COLO668 (cell line): Measurements from ENCODE around the gene KLRC4.
"Not testable (repeated sequence)": the region's sequence is repeated elsewhere in the genome, so short reads cannot be mapped to it uniquely, and the experiment has no call there.

Experiments used
- DNase-seq: peaks from one replicate; lab custom pipeline; 2025; ENCODE audit not compliant: unreplicated experiment; lab: John Stamatoyannopoulos, UW

Gene KLRC4, protein sequence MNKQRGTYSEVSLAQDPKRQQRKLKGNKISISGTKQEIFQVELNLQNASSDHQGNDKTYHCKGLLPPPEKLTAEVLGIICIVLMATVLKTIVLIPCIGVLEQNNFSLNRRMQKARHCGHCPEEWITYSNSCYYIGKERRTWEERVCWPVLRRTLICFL

DNA sequence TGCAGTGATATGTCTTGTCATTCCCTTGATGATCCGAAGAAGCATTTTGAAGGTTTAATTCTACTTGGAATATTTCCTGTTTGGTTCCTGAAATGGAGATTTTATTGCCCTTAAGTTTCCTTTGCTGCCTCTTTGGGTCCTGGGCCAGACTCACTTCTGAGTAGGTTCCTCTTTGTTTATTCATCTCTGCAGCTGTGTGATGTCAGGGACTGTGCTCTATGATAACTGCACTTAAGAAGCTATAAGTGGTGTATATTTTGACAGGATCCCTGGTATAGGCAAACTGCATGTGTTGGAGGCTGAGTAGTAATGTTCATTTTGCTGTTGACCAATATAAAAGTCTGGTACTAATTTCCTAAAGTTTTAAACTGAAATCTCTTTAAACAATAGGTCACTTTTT lies at the start of gene KLRC4:
KLRC4 (minus strand) TSS at position 366 of the 400 bp plus-strand sequence; CDS start at position 184, 182 bp downstream.
- DNase-seq: peak; percentile 4

DNA sequence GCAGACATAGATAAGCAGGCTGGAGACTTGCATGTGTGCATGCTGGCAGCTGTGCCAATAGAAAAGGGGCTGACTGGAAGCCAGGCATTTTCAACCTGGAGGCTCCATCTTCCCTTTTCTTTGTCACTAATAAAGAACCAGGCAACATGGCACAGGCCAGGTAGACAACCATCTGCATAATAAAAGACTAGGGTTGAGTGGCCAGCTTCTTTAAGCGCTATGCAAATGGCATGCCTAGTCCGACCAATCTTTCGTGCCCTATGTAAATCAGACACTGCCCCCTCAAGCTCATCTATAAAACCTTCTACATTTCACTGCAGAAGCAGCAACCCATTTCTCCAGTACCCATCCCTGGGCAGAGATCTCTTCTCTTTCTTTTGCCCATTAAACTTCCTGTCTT lies 48.2 kb upstream of the KLRC4 start:
- no peak for DNase-seq

DNA sequence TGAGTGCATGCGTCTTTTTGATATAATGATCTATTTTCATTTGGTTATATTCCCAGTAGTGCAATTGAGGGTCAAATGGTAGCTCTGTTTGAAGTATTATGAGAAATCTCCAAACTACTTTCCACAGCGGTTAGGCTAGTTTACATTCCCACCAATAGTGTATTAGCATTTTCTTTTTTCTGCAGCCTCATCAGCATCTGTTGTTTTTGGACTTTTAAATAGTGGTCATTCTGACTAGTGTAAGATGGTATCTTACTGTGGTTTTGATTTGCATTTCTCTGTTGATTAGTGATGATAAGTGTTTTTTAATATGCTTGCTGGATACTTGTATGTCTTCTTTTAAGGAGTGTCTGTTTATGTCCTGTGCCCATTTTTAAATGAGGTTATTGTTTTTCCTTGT lies 47.3 kb upstream of the KLRC4 start:
- no peak for DNase-seq

DNA sequence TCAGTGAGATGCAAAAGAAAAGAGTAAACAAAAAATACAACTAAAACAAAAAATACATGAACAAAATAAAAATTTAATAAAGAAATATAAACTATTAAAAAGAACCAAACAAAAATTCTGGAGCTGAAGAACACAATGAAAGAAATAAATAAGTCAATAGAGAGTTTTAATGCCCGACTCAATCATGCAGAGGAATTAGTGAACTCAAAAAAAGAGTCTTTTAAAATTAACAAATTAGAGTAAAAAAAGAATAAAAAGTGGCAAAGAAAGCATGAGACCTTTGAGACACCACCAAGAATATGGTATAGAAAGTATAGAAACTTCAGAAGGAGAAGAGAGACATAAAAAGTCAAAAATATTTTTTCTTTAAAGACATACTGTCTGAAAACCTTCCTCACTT lies 46.2 kb upstream of the KLRC4 start:
- DNase-seq: no peak

DNA sequence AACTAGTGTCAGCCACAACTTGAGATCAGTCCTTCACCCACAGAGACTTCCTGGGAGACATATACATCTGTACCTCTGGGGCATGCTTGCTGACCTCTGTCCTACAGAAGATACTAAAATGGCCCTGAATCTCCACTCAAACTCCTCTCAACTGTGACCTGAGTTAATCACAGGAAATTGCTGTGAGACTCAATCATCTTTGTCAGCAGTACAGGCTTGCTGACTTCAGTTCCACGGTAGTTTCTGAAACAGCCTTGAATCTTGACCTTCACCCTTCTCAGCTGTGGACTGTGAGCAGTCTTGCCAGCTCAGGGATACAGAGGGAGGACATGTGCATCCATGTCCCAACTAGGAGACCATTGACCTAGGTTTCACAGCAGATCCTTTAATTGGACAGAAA lies 45.0 kb upstream of the KLRC4 start:
- no peak for DNase-seq

DNA sequence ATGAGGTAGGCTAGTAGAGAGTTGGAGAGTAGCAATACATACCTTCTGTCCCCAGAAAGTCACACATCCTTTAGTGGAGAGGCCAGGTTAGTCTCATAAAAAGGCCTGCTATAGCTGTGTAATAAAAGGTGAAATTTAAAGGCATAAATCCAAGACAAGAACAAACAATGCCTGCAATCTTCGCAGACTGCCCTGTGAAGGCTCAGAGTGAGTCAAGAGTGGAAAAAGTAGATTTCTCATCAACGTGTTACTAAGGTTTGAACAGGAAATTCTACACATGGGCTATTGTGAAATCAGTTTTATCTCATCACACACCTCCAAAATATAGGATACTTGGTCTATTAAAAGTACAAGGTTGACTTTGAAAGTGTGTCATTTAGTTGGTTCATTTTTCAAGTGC lies 43.6 kb upstream of the KLRC4 start, which contains the start of gene KLRC1:
KLRC1 (minus strand) TSS at position 222 of the 400 bp plus-strand sequence. CDS start 2,221 bp downstream, outside the sequence.
- no peak for DNase-seq

DNA sequence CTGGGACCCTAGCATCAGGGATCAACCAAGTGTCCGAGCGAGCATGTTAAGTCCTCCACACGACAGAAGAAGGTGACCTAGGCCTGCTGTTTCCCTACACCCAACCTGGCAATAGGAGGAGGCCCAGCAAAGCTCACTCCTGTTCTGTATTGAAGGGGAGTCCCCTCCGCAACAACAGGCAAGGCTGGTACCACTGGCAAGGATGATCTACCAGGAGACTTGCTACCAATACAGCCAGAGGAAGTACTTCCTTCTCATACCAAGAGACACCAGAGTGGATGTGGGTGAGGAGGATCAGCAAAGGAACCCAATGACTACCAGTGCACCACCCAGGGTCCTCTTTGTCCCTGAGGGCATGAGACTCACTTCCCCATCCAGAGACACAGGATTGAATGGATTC lies 38.7 kb upstream of the KLRC4 start:
- DNase-seq: no peak

DNA sequence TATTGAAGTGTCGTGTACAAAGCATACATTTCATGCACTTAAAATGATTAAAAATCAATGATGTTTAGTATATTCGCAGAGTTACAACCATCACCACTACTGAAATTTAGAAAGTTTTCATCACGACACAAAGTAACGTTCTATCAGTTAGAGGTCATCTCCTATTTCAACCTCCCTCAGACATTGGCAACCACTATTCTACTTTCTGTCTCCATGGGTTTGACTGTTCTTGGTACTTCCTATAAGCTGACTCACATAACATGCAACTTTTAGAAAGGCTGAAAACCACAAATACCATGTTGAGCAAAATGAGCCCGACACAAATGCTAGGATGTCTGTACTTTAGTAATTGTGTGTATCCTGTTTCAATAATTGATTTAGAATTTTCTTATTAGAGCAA lies 36.5 kb upstream of the KLRC4 start:
- not testable (repeated sequence) for DNase-seq

DNA sequence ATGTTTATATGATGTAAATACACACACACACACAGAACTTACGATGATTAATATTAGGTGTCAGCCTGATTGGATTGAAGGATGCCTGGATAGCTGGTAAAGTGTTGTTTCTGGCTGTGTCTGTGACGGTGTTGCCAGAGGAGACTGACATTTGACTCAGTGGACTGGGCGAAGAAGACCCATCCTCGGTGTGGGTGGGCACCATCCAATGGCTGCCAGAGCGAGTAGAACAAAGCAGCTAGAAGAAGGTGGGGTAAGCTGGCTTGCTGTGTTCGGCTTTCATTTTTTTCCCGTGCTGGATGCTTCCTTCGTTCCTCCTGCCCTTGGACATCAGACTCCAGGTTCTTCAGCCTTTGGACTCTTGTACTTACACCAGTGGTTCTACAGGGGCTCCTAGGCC lies 31.6 kb upstream of the KLRC4 start:
- DNase-seq: not testable (repeated sequence)

DNA sequence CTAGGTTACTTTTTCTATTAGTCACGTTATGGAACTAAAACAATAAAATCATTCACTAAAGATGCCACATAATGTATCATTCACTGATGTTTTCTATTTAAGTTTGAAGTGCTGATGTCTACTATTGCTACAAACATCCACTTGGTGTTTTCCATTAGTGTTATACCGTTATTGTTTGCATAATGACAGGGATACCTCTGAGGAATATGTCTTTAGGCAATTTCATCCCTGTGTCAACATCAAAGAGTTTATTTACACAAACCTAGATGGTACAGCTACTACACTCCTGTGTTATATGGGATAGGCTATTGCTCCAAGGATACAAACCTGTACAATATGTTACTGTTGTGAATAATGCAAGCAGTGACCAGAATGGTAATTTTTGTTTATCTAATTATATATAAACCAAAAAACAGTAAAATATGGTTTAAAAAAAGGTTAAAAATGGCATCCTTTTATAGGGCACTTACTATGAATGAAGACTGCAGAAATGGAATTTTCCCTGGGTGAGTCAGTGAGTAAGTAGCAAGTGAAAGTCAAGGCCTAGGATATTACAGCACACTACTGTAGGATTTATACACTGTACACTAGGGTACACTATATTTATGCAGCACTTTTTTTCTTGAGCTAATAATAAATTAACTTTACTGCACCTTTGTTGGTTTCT lies 30.2 kb upstream of the KLRC4 start:
- not testable (repeated sequence) for DNase-seq

DNA sequence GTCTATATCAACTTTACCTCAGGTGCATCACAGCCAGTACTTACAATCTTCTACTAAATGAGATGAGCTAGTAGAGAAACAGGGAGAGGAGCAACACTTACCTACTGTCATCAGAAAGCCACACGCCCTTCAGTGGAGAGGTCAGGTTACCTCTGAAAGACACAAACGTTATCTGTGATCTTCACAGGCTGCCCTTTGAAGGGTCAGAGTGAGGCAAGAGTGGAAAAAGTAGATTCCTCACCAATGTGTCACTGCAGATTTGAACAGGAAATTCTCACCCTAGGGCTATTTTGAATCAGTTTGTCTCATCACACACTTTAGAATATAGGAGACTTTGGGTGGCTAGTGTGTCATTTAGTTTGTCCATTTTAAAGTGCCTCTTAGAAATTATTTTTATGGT lies 28.0 kb upstream of the KLRC4 start:
- DNase-seq: not testable (repeated sequence)

DNA sequence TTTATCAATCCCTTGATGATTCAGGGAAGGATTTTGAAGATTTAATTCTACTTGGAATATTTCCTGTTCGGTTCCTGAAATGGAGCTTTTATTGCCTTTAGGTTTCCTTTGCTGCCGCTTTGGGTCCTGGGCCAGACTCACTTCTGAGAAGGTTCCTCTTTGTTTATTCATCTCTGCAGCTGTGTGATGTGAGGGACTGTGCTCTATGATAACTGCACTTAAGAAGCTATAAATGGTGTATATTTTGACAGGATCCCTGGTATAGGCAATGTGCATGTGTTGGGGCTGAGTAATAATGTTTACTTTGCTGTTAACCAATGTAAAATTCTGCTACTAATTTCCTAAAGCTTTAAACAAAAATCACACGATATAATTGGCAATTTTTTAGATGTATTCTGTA lies 26.3 kb upstream of the KLRC4 start, which contains the start of gene KLRC2:
KLRC2 (minus strand) TSS at position 195 of the 400 bp plus-strand sequence; CDS start at position 171, 24 bp downstream.
- peak; percentile 44 for DNase-seq

DNA sequence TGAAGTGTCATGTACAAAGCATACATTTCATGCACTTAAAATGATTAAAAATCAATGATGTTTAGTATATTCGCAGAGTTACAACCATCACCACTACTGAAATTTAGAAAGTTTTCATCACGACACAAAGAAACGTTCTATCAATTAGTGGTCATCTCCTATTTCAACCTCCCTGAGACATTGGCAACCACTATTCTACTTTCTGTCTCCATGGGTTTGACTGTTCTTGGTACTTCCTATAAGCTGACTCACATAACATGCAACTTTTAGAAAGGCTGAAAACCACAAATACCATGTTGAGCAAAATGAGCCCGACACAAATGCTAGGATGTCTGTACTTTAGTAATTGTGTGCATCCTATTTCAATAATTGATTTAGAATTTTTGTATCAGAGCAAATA lies 21.1 kb upstream of the KLRC4 start:
- not testable (repeated sequence) for DNase-seq

DNA sequence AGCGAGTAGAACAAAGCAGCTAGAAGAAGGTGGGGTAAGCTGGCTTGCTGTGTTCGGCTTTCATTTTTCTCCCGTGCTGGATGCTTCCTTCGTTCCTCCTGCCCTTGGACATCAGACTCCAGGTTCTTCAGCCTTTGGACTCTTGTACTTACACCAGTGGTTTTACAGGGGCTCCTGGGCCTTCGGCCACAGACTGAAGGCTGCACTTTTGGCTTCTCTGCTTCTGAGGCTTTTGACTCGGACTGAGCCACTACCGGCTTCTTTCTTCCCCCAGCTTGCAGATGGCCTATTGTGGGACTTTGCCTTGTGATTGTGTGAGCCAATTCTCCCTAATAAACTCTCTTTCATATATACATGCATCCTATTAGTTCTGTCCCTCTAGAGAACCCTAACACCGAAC lies 16.4 kb upstream of the KLRC4 start:
- not testable (repeated sequence) for DNase-seq

DNA sequence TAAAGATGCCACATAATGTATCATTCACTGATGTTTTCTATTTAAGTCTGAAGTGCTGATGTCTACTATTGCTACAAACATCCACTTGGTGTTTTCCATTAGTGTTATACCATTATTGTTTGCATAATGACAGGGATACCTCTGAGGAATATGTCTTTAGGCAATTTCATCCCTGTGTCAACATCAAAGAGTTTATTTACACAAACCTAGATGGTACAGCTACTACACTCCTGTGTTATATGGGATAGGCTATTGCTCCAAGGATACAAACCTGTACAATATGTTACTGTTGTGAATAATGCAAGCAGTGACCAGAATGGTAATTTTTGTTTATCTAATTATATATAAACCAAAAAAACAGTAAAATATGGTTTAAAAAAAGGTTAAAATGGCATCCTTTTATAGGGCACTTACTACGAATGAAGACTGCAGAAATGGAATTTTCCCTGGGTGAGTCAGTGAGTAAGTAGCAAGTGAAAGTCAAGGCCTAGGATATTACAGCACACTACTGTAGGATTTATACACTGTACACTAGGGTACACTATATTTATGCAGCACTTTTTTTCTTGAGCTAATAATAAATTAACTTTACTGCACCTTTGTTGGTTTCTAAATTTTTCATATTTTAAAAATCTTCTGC lies 14.8 kb upstream of the KLRC4 start:
- DNase-seq: not testable (repeated sequence)

DNA sequence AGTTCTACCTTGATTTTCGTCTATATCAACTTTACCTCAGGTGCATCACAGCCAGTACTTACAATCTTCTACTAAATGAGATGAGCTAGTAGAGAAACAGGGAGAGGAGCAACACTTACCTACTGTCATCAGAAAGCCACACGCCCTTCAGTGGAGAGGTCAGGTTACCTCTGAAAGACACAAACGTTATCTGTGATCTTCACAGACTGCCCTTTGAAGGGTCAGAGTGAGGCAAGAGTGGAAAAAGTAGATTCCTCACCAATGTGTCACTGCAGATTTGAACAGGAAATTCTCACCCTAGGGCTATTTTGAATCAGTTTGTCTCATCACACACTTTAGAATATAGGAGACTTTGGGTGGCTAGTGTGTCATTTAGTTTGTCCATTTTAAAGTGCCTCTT lies 12.6 kb upstream of the KLRC4 start:
- DNase-seq: not testable (repeated sequence)

DNA sequence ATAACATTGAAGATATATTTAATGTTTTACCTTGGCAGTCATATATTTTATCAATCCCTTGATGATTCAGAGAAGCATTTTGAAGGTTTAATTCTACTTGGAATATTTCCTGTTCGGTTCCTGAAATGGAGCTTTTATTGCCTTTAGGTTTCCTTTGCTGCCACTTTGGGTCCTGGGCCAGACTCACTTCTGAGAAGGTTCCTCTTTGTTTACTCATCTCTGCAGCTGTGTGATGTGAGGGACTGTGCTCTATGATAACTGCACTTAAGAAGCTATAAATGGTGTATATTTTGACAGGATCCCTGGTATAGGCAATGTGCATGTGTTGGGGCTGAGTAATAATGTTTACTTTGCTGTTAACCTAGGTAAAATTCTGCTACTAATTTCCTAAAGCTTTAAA lies 10.8 kb upstream of the KLRC4 start, which contains the start of gene KLRC3:
KLRC3 (minus strand) TSS at position 262 of the 400 bp plus-strand sequence; CDS start at position 217, 45 bp downstream.
- not testable (repeated sequence) for DNase-seq

DNA sequence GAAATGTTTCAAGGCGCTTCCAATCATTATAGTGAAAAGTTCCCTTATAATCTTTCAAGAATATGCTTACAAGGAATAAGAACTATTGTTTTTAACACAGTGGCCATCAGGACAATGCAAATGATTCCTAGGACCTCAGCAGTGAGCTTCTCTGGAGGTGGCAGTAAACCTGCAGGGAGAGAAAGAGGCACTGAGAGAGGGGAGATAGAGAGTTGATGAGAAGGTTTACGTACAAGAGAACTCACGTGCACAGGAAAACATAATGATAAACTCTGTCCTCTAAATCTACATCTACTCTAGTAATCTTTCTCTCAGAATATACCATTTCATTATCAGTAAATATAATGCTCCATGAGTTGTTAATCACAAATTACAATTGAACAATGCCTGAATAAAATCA lies 715 bp downstream of the KLRC4 start:
- DNase-seq: no peak

DNA sequence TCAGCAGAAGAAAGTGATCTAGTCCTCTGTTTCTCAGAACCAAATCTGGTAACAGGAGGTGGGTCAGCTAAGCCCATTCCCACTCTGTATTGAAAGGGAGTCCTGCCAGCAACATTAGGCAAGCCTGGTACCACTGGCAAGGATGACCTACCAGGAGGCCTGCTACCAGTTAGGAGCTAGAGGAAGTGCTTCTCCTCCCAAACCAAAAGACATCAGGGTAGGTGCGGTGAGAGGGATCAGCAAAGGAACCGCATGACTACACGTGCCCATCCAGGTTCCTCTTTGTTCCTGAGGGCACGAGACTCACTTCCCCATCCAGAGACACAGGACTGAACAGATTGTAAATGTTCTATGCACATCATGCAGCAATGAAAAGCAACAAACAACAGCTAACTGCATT lies 2.8 kb downstream of the KLRC4 start:
- no peak for DNase-seq

DNA sequence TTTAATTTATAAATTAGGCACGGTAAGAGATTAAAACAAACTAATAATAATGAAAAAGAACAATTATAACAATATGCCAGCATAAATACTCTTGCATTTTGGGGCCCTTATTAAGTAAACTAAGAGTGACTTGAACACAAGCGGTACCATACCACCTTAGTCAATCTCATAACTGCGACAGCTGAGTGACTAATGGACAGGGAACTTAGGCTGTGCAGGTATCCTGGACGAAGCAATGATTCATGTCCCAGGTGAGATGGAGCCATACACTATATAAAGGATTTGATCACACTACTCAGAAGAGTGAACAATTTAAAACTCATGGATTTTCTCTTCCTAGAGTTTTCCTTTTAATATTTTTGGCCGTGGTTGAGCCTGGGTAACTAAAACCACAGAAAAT lies 4.3 kb downstream of the KLRC4 start:
- DNase-seq: no peak

DNA sequence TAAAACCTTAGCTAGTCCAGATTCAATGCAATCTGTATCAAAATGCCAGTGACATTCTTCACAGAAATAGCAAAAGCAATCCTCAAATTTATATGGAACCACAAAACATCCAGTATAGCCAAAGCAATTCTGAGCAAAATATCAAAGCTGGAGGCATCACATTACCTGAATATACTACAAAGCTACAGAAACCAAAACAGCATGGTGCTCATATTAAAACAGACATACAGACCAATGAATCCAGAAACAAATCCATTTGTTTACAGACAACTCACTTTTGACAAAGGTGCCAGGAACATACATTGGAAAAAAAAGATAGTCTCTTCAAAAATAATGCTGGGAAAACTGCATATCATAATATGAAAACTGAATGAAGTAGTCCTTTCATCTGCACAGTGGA lies 4.8 kb downstream of the KLRC4 start:
- DNase-seq: no peak

DNA sequence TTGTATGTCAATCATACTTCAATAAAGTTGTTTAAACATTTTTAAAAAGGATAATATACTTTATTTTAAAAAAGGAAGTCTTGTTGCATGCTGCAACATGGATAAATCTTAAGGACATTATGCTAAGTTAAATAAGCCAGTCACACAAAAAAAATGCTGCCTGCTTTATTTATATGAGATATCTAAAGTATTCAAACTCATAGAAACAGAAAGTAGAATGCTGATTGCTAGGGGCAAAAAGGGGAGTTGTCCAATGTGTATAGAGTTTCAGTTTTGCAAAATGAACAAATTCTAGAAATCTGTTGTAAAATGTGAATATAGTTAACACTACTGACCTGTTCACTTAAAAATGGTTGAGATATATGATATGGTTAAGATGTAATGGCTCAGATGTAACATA lies 8.7 kb downstream of the KLRC4 start:
- no peak for DNase-seq
